Stimulated activated CD8-positive, alpha-beta memory T cell treated with anti-CD3 and anti-CD28 coated beads, Interleukin-12 subunit alpha, Interleukin-12 subunit beta, amount 100 ng/mL, for 4 hours (primary cell): Measurements from ENCODE around the gene DLAT.
"Not testable (repeated sequence)": the region's sequence is repeated elsewhere in the genome, so short reads cannot be mapped to it uniquely, and the experiment has no call there.

Experiments
- DNase-seq: peaks from one replicate; pipeline ENCODE4 v3.0.0-alpha.2; 2020; ENCODE audit warnings: low read depth

The DLAT gene

DNA sequence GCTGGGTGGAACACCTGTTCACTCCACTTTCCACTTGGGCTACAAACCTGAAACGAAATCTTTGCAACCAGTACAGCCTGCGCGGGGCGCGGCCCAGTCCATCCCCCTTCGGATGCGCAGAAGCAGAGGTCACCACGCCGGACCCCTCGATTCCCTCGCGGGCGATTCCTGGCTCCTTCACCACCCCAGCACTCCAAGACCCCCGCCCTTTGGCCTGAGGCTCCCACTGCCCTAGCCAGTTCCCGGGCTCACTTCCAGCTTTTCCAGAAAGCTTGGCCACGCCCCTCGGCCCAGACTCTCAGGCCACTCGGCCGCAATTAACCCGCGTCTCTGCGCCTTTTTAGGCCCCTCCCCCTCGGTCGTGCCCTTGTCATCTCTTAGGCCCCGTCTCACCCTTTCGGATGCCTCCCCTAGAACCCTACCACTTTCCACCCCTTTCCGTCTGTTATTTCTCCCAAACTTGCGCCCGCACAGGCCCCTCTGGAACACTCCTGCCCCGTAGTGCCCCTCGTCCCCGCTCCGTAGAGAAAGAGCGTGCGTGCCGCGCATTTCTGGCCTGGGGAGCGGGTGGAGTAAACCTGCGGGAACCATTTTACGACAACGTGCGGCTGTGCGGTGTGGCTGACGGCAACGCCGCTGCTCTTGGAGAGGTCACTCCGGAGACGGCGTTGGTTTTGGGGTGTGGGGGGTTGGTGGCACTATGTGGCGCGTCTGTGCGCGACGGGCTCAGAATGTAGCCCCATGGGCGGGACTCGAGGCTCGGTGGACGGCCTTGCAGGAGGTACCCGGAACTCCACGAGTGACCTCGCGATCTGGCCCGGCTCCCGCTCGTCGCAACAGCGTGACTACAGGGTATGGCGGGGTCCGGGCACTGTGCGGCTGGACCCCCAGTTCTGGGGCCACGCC is at the start of gene DLAT:
DLAT (plus strand) TSS at position 636 of the 906 bp plus-strand sequence; CDS start at position 701, 65 bp downstream.
- peak; percentile 69 for DNase-seq

DNA sequence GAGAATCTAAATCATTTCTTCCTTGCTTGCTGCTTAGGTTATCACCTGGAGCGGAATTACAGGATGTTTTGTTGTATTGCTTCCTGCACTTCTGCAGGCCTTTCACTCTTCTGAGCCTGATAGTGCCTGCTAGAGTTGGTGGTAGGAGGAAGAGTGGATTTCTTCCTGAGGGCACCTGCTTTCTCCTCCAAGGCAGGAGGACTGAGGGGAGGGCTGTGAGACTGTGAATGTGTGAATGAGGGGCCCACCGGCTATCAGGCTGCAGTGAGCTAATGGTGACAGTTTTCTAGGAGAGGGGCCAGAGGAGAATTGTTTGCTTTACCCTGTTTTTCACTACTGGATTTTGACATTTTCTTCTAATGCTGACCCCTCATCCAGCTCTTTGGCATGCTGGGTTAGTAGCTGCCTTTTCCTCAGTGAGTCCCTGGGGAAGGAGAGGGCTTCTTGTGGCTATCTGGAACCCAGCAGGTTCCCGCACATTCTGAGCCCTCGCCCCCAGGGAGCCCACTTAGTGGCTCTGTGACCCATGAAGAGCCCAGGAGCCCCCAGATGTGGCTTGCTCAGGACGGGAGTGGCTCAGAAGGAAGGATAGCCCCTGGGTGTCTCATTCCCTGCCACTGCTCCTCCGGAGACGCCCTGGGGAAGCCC is 49.0 kb upstream of the DLAT start:
- no peak for DNase-seq

DNA sequence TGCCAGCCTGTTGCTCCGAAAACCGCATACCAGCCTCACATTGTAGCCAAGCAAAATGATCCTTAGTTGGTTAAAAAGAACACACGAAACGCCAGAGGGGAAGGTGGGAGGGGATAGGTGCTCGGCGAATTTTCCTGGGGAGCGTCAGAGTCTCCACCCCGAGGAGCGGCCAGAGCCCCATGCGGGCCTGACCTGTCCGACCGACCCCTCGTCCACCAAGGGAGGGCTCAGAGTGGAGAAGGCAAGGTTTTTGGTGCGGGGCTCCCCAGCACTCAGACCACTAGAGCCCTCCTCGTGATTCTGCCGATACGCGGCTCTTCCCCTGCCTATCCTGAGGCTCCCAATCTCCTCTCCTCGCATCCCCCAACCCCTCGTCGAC is 48.5 kb upstream of the DLAT start:
- DNase-seq, result no peak

GRCh38 chr11:111977146-111978027 is 47.8 kb upstream of the DLAT start:
- DNase-seq, result no peak

DNA sequence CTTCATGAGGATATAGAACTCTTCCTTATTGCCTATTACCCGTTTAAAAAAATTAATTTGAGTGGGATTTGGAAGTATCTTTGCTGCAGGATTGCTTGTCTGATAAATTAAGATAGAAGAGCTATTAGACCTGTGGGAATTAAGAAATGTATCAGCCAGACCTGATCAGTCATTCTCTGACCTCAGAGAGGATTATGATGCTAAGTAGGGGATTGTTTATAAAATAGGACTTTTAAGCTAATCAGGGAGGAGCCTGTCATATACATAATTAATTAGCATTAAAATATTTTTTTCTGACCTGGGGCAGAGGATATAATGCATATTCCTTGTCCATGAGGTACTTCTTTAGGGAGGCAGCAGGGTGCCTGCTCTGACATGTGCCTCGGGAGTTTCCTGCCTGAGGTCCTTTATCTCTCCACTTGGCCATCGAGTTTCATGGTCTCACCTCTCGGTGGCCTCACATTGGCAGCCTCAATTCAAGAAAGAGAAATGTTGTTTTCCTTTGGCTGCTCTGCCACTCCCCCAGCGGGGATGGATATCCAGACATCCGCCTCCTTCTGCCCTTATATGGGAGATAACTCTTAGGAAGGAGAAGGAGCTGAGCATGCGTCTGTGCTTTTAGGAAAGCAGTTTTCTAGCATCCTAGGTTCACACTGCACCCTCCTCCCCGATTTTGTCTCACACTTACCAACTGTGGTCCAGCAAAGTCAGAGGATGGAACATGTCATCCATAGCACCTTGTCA is 47.0 kb upstream of the DLAT start:
- DNase-seq, result no peak

GRCh38 chr11:111980062-111980461 is 45.1 kb upstream of the DLAT start:
- DNase-seq, result no peak

DNA sequence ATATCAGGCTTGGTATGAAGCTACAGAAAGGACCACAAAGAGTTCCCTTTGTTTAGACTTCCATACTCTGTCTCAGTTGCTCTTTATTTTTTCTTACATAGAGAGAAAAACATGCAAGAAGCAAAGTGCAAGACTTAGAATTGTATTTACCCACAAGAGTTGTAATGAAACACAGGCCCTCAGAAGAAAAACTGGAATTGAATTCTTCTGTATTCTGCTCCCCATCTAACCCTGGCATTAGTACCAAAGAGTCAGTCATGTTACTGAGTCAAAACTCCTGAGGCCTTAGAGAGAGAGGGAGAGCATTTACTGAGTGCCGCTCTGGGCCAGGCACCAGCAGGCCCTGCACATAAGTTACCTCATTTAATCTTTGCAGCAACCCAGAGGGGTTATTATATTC is 43.9 kb upstream of the DLAT start:
- no peak for DNase-seq

DNA sequence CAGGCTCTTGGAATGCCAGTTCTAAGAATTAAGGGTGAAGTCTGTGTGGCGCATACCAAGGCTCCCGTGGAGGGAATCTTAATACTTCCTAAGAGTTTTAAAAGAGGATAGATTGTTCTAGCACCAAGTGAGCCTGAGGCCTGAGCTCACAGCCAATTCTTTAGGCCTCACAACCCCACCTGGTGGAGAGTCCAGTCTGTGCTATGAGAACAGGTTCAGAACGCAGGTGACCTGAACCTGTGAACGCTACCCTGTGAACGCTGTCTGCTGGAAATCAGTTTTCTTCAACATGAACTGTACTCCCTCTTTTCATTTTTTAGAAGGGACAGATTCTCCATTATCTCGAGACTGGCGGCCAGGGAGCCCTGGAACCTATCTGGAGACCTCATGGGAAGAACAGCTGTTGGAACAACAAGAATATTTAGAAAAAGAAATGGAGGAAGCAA is 43.2 kb upstream of the DLAT start:
- DNase-seq, result no peak

- no peak for DNase-seq
Observed at GRCh38 chr11:111982541-111983186, 42.5 kb upstream of the DLAT start.

DNA sequence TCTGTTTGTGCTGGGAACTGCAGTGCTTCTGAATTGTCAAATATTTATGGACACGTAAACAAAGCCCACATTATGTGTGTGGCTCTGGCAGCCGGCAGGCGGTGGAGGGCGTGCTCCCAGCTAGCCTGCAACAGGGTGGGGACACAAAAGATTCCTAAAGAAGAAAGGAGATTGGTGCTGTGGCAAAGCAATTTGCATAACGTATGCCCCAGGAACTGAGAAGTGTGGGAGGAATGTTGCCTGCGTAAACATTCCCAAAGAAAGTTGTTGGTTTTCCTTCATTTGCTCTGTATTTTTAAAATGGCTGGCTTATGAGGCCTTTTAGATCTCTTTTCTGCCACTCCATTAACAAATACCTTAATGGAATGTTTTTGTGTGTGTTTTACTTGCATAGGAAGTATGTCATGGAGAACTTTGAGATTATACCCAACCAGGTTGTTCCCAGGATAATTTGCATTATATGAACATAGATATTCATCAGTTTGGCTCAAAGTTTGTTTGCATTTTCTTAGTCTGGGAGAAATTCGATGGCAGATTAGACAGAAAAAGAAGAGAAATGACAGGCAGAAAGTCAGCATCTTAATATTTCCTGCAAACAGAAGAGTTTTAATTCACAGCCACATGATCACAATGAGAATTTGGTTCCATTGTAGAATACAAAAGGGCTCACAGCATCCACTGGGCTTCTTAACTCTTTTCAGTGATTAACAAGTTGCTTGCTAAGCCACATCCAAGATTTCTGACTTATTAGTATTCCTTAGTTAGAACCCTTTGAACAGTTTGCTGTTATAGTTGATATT is 41.8 kb upstream of the DLAT start:
- no peak for DNase-seq

GRCh38 chr11:111986589-111986988 is 38.6 kb upstream of the DLAT start:
- no peak for DNase-seq

GRCh38 chr11:111990381-111990780 is 34.8 kb upstream of the DLAT start:
- DNase-seq, result no peak

DNA sequence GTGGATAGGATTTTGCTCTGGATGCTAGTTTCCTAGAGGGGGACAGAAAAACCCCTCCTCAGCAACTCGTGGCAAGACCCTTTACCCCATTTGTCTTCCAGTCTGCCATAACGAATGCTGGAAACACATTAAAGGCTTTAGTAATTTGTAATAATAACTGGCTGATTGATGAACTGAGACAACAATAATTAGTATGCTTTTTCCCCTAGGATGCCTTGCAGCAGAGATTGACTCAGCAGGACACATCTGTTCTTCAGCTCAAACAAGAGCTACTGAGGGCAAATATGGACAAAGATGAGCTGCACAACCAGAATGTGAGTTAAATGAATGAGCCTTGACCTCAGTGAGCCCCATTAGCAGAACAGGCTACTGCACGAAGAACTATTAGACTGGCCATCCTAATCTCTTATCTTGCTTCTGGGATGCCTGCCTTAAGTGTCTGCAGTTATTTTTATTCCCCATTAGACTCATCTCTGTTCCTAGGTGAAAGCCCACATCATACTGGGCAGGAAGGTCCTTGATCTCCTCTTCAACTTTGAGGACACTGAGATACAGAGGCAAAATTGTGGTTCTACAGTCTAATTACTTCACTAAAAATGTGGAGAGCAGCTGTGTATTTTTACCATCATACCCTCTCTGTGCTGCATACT is 32.9 kb upstream of the DLAT start:
- no peak for DNase-seq

- DNase-seq, result no peak
Observed at GRCh38 chr11:111996129-111996528, 29.1 kb upstream of the DLAT start.

DNA sequence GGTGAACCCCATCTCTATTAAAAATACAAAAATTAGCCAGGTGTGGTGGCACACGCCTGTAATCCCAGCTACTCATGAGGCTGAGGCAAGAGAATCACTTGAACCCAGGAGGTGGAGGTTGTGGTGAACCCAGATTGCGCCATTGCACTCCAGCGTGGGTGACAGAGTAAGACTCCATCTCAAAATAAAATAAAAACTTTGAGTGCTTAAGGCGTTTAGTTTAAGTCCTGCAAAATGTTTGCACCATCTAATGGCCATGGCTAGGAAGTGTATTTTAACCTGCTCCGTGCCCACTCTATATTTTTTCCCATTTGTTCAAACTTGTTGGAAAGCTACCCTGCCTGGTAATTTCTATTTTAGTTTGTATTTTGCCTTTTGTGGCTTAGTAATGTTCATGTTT is 28.5 kb upstream of the DLAT start:
- not testable (repeated sequence) for DNase-seq

- DNase-seq, result no peak
Observed at GRCh38 chr11:111999111-111999510, 26.1 kb upstream of the DLAT start.

DNA sequence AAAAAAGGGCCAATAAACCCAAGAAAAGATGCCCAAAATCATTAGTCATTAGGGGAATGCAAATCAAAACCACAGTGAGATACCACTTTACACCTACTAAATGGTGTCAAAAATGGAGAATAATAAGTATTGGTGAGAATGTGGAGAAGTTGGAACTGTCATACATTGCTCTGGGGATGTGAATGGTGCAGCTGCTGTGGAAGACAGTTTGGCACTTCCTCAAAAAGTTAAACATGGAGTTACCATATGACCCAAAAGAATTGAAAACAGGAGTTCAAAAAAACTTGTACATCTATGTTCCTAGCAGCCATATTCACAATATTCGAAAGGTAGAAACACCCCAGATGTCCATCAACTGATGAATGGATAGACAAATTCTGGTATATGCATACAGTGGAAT is 24.5 kb upstream of the DLAT start:
- no peak for DNase-seq

DNA sequence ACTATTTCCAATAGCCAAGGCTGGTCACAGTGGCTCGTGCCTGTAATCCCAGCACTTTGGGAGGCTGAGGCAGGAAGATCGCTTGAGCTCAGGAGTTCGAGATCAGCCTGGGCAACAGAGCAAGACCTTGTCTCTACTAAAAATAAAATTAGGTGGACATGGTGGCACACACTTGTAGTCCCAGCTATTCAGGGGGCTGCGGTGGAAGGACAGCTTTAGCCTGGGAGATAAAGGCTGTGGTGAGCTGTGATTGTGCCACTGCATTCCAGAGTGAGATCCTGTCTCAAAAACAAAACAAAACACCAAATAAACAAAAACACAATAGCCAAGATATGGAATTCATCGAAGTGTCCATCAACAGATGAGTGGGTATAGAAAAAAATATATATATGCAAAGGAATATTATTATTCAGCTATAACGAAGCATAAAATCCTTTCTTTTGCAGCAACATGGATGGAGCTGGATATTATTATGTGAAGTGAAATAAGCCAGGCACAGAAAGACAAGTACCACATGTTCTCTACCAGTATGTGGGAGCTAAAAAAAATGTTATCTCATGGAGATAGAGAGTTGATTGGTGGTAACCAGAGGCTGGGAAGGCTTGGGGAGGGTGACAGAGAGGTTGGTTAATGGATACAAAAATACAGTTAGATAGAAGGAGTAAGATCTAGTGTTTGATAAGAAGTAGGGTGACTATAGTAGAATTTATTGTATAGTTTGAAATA is 22.6 kb upstream of the DLAT start:
- DNase-seq, result no peak

DNA sequence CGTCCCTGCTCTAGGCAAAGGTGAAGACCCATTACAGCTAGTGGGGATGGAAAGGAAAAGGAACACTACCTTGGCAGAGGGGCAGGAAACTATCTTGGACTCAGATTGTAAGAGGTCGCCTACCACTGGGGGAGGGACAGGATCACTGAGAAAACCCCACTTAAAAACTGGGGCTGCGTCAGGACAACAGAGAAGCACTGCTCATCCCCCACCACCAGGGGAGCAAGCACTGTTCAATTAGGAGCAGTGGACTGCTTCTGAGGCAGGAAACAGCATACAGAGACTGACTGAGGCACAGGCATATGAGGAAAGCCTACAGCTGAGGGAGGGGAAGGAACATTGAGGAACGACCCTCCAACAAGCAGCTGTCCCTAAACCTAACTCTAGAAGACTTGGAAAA is 20.8 kb upstream of the DLAT start:
- no peak for DNase-seq
